GM12892 (cell line): ENCODE measurements around the gene LRRC1. TPM values are rescaled to one million over a fixed set of nuclear protein-coding genes. Genes with fewer than 3 reads are reported as not detected.
A peak's percentile ranks its signal among the peaks of the same experiment; 100 is the strongest.

ENCODE experiments used
- DNase-seq: peaks from one replicate; pipeline ENCODE4 v3.0.0; 2011; ENCODE audit not compliant: insufficient read length
- FAIRE-seq: peaks from 2 replicates; lab custom pipeline; 2011; peaks lifted over from hg19 to GRCh38; lab: Jason Lieb, UNC
- POLR2A ChIP-seq: IDR thresholded peaks from 2 replicates; pipeline ENCODE4 v1.6.1; 2011; ENCODE audit warnings: low read depth, low read length, control low read depth
- POLR2AphosphoS5 ChIP-seq: IDR thresholded peaks from 2 replicates; pipeline ENCODE4 v1.6.1; 2011; ENCODE audit warnings: low read depth, low read length, control low read depth
- TAF1 ChIP-seq: IDR thresholded peaks from 2 replicates; pipeline ENCODE4 v1.6.1; 2011; ENCODE audit warnings: low read depth, mild to moderate bottlenecking, control low read depth, low read length, borderline replicate concordance
- polyA plus RNA-seq: library from polyadenylated mRNA; unstranded; fragments of >200 nt; gene quantifications from one replicate; pipeline ENCODE4 v1.2.1, GENCODE V29; 2012; ENCODE audit warnings: missing spikeins, inconsistent platforms; ENCODE audit not compliant: missing spikeins

The LRRC1 gene
- 0.21 TPM for polyA plus RNA-seq

DNA sequence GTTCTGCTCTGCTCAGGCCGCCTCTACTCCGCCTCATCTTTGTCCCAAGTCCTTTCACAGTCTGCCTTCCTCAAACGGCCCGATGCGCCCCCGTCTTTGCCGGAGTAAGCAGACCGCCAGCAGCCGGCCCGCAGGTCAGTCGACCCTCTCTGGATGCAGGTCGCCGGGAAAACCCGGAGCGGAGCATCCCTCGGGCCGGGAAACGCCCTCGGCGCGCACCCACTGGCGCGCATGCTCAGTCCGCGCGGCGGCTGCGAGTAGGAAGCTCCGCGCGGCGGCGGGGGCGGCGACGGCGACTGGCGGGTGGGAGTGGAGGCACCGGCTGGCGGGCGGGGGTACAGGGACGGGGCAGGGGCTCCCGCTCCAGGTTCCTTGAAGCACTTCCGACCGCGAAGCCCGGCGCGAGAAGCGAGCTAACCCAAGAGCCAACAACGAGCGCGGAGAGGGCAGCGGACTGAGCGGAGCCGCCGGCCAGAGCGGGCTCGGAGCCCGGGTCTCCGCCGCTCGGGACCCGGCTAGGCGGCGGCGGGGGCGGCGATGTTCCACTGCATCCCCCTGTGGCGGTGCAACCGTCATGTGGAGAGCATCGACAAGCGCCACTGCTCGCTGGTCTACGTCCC is at the start of gene LRRC1:
TSS of gene LRRC1 (plus strand) at position 286 of the 620 bp plus-strand sequence. CDS start at position 538, 252 bp downstream.
- peak; percentile 76 for FAIRE-seq
- TF ChIP-seq POLR2AphosphoS5 = no peak
- TF ChIP-seq TAF1 = no peak
- TF ChIP-seq POLR2A = no peak
- peak; percentile 75 for DNase-seq

DNA sequence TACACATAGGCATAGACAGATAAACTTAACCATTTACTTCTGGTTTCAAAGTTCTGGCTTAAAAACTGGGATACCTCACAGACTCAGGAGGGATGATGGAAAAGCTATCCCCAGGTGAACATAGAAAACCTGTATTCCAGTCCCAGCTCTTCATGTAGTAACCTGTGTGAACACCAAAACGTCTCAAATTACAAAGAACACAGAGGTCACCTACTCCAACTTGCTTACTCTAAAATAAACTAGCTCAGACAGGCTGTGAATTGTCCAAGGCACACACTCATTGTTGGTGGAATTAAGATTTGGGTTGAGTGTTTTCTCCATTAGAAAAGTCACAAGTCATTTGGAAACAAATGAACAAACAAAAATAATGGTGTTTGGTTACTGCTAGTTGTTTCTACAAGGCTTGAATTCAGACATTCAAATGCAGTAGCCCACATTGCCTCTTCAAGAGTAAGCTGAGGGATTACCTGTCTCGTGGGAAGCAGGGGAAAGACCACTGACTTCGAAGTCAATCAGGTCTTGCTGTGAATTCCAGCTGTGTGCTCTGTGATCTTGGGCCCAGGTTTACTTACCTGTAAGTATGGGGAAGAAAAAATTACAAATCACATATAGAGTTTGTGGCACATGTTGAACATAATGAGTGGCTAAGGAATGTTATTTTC is 48.2 kb upstream of the LRRC1 start:
- no peak for TF ChIP-seq POLR2A
- no peak for TF ChIP-seq TAF1
- TF ChIP-seq POLR2AphosphoS5 = no peak
- FAIRE-seq (no peak), DNase-seq (no peak)

DNA sequence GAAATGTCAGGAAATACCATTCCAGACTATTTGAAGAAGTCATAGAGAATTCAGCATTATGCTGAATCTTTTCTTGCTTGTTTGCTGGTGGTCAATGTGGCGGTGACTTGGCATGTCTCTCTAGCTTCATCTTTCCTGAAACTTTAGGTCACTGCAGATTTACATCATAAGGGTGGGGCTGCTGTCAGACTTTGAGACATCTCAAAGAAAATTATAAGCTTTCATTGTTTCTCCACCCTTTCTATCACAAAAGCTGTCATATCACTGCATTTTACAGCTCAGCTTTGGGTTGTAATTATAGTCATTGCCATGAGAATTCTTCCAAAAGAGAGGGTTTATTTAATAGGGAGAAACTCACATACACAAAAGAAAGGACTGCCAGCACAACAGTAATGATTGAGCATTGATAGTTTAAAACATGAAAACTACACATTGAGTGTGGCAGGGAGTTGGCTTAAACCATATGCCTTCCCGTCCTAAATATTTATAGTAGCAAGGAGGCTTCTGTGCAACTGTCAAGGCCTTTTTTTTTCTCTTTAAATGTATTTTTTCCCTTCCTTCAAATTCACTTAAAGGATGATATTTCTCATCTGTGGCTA is 44.7 kb upstream of the LRRC1 start:
- DNase-seq (no peak), FAIRE-seq (no peak)
- TF ChIP-seq TAF1 (no peak), POLR2AphosphoS5 (no peak), POLR2A (no peak)

DNA sequence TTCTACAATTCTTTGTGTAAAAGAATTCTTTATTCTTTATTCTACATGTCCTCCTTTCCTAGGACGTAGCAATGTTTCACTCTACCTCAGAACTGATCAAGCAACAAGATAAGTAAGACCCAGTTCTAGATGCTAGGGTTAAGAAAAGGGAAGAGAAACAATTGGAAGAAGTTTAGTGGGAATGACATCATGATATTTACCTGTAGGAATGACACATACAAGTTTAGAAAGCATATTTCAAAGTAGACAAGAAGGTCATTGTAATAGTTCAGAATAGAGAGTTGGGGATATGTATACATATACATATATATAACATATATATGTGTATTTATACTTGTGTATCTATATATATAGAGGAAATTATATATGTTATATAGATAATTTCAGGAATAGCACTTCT is 43.4 kb upstream of the LRRC1 start:
- DNase-seq (no peak), FAIRE-seq (no peak)
- TF ChIP-seq POLR2A = no peak
- TF ChIP-seq TAF1 = no peak
- no peak for TF ChIP-seq POLR2AphosphoS5

DNA sequence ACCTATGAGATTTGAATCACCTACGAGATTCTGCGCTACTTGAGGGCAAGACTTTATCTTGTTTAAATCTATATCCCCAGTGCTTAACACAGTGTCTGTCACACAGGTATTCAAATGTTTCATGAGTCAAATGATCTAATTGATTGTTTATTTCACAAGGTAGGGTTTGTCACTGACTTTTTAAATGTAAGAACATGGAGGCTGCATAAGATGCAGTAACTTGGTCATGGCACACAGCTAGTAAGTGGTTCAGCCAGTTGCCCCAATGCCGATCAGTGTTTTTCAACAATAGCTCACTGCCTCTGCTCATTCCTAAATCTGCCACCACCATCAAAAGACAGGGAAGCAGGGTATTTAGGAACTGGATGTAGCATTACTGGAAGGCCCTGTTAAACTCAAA is 42.4 kb upstream of the LRRC1 start:
- DNase-seq (no peak), FAIRE-seq (no peak)
- no peak for TF ChIP-seq TAF1

DNA sequence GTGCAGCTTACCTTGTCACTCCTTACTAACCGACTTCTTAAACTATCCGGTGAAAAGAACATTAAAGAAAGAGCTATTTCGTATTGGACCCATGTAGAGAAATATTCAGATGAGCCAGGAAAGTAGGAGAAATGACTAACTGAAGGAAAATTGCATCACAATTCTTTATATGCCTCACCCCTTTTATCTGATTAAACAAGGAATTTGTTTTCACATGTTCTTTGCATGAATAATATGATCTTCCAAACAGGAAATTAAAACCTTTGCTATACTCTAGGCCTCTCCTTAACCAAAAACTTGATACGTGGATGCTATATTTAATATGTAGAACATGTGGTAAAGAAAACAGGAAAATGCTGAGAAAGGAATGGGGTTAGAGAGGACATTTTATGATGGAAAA is 41.9 kb upstream of the LRRC1 start:
- FAIRE-seq (no peak), DNase-seq (no peak)
- TF ChIP-seq TAF1 (no peak), POLR2AphosphoS5 (no peak), POLR2A (no peak)

DNA sequence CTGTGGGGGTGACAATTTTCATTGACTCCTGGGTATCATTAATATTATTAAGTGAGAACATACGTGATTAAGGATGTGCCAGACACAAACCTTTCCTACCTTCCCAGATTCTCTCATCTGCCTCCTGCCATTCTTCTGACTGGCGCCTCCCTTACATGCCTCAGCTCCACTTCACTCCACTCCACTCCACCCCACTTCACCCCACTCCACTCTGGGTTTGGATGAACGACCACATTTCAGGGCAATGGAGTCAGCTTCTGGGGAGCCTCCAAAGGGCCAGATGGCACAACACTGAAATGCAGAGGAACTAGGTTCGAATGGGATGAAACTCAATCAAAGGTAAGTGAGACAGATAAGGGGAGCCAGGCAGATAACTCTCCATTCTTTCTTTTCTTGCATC is 40.5 kb upstream of the LRRC1 start:
- FAIRE-seq = no peak
- no peak for TF ChIP-seq TAF1
- TF ChIP-seq POLR2A = no peak
- no peak for TF ChIP-seq POLR2AphosphoS5
- no peak for DNase-seq

DNA sequence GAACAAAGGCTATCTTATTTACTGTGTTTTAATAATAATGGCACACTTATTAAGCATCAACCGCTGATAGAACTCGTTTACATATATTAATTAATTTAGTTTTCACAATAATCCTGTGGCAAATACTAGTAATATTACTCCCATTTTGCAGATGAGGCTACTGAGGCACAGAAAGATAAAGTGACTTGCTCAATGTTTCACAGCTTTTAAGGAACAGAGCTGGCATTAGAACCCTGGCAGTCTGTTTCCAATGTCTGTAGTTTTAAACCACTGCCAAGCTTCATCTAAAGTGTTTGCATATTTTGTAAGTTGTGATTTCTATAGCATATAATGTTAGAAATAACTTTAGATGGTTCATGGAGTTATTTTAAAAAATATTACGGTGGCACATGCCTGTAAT is 38.4 kb upstream of the LRRC1 start:
- FAIRE-seq (no peak), DNase-seq (no peak)
- TF ChIP-seq POLR2A = no peak
- TF ChIP-seq POLR2AphosphoS5 = no peak
- no peak for TF ChIP-seq TAF1

DNA sequence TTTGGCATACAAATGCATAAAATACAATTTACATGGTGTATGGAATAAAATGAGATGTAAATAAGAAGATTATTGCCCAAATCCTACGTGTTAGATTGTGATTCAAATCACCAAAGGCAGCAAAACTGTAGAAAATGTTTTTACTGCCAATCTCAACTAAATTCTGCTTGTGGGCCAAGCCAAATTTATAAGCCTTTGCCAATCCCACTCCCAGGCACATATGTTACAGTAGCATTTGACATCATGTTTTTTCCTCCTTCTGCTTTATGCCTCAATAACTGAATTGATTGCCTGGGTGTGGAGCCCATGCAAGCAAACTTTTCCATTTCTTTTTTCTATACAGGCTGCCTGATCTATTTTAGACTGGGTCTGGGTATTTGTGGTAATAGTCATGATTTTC is 36.3 kb upstream of the LRRC1 start:
- no peak for DNase-seq
- no peak for FAIRE-seq
- TF ChIP-seq POLR2AphosphoS5 (no peak), POLR2A (no peak), TAF1 (no peak)

DNA sequence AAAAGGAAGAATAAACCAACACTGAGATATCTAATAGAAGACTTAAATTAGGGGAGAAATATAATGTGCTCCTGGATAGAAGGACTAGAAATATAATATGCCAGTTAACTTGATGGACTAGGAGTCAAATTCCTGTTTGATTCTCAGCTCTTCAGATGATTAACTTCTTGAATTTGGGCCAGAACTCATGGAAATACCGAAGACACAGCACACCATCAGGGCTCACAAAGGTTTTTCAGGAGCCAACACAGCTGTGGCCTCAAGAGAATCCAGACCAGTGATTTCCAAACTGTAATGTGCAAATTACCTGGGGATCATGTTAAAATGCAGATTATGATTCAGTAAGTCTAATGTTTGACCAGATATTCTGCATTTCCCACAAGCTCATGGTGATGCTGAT is 33.8 kb upstream of the LRRC1 start:
- FAIRE-seq = no peak
- no peak for TF ChIP-seq POLR2AphosphoS5
- TF ChIP-seq TAF1 = no peak
- no peak for TF ChIP-seq POLR2A

DNA sequence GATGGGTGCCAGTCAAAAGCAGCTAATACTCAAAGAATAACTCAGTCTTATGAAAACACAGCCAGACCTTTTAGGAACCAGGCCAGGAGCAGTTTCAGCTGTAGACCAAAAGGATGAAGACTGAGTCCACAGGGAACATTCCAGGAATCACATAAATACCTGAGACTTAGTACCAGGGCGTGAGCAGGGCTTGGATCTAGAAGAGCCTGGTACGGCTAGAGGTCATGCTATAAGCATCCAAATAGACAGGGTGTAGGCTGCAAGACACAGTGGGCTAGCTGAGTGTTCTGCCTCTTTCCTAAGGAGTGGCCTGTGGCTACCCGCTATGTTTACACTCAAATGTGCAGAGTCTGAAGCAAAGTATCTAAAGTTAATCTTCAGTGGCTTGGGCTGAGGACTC is 29.5 kb upstream of the LRRC1 start:
- no peak for DNase-seq
- FAIRE-seq = no peak
- TF ChIP-seq TAF1 = no peak
- no peak for TF ChIP-seq POLR2A
- no peak for TF ChIP-seq POLR2AphosphoS5

More for the DNA sequence above, 33.8 kb upstream of the LRRC1 start:
- DNase-seq = no peak

DNA sequence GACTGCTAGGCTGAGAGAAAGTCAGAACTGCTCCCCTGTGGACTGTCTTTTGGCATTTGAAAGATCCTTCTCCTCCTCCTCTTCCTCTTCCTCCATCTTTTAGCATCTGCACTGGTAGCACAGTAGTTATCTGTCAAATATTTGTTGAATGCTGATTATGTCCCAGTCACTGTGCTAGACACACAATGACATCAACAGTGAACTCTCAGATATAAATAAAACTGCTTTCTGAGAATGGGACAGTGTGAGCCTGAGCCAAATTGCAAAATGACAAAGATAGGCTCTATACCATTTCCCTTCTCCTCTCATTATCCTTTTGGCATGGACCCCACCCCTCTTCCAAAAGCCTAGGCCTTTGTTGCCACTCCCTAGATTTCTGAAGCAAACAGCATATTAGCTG is 27.9 kb upstream of the LRRC1 start:
- TF ChIP-seq POLR2AphosphoS5 = no peak
- TF ChIP-seq TAF1 = no peak
- no peak for TF ChIP-seq POLR2A
- no peak for FAIRE-seq
- no peak for DNase-seq
